Activated naive CD4-positive, alpha-beta T cell treated with anti-CD3 and anti-CD28 coated beads, Interleukin-2, amount 50 U/mL, for 16 hours (primary cell): ENCODE results near the gene USP38.
A peak's percentile ranks its signal among the peaks of the same experiment; 100 is the strongest.
"Not testable (repeated sequence)": the region's sequence is repeated elsewhere in the genome, so short reads cannot be mapped to it uniquely, and the experiment has no call there.

Experiments
- DNase-seq: peaks from one replicate; pipeline ENCODE4 v3.0.0-alpha.2; 2020

USP38 gene, protein sequence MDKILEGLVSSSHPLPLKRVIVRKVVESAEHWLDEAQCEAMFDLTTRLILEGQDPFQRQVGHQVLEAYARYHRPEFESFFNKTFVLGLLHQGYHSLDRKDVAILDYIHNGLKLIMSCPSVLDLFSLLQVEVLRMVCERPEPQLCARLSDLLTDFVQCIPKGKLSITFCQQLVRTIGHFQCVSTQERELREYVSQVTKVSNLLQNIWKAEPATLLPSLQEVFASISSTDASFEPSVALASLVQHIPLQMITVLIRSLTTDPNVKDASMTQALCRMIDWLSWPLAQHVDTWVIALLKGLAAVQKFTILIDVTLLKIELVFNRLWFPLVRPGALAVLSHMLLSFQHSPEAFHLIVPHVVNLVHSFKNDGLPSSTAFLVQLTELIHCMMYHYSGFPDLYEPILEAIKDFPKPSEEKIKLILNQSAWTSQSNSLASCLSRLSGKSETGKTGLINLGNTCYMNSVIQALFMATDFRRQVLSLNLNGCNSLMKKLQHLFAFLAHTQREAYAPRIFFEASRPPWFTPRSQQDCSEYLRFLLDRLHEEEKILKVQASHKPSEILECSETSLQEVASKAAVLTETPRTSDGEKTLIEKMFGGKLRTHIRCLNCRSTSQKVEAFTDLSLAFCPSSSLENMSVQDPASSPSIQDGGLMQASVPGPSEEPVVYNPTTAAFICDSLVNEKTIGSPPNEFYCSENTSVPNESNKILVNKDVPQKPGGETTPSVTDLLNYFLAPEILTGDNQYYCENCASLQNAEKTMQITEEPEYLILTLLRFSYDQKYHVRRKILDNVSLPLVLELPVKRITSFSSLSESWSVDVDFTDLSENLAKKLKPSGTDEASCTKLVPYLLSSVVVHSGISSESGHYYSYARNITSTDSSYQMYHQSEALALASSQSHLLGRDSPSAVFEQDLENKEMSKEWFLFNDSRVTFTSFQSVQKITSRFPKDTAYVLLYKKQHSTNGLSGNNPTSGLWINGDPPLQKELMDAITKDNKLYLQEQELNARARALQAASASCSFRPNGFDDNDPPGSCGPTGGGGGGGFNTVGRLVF

DNA sequence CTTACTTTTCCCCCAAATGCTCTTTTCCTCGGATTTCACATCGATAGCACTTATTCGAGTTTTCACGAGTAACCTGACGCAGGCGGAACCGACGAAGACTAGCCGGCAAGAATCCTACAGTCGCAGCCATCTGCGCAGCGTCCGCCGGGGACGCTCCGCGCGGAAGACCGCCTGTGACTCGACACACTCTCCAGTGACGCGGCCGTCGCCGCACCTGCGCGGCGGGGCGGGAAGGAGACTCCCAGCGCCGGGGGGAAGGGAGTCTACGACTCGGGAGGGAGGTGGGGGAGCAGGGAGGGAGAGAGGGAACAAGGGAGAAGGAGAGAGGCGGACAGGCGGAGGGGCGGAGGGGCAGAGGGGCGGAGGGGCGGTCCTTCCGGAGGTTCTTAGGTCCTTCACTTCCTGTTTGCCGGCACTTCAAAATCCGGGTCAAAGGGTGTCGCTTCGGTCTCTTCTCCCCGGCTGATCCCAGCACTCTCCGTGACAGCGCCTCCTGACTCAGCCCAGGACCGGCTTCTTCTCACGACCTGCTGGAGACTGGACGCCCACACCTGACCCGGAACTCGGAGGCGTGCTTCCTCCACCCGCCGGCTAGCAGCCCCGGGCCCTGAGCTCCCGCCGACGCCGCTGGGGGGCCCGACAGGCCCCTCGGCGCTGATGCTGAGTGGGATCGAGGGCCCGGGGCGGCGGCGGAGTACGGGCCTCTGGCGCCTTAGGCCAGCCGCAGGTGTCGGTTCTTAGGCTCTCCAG, at the start of gene USP38:
TSS of gene USP38 (plus strand) at position 415 of the 750 bp plus-strand sequence. CDS start 534 bp downstream, outside the sequence.
- peak; percentile 91 for DNase-seq

DNA sequence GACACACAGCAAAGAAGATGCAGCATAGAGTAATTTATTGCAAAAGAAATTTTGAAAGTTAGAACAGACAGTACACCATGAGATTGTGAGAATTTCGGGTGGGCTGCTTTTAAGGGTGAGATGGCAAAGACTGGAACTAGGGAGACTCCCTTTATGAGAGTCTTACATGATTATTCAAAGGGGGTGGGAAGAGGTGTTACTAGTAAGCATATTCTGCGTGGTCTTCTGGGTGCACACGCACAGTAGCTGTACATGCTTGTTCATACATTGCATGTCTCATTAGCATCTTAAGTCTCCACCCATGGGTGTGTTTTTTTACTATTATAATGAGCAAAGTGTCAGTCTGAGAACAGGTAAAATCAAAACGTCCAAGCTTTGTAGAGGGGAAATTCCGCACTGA, 49.4 kb upstream of the USP38 start:
- DNase-seq, result no peak

DNA sequence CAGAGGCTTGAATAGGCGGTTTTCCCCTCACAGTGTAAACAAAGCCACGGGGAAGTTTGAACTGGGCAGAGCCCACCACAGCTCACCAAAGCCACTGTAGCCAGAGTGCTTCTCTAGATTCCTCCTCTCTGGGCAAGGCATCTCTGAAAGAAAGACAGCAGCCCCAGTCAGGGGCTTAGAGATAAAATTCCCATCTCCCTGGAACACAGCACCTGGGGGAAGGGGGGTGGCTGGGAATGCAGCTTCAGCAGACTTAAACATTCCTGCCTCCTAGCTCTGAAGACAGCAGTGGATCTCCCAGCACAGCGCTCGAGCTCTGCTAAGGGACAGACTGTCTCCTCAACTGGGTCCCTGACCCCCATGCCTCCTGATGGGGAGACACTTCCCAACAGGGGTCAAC, 44.0 kb upstream of the USP38 start:
- no peak for DNase-seq

DNA sequence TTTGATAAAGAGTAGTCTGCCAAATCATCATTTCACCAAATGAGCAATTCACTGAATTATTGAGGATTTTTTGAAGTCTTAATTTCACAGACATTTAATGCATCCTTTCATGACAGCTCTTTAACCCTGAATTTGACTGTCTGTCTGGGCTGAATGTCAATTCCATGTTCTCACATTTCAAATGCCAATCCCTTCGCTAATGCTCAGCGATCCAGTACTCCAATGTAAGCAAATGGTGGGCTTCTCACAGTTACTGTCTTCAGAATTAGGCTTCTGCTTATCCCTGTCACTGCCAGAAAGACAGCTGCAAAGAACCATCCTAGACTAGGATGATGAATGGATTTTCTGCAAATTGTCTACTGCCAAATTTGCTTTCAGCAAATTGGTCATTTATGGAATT, 36.2 kb upstream of the USP38 start:
- no peak for DNase-seq

DNA sequence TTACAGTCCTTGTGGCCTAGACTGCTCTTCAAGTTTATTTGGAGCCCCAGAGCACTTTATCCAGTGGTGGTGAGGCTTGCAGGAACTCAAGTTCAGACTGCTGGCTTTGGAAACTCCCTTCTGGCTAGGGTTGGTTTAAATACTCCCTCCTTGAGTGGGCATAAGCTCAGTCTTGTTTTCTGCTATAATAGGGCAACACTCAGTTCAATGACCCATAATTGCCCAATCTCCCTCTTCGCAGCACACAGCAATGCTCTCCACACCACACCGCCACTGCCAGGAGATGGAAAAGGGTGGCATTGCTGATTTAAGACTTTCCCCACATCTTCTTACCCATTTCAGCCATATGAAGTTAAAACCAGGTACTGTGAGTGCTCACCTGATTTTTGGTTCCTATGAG, 27.9 kb upstream of the USP38 start:
- no peak for DNase-seq

DNA sequence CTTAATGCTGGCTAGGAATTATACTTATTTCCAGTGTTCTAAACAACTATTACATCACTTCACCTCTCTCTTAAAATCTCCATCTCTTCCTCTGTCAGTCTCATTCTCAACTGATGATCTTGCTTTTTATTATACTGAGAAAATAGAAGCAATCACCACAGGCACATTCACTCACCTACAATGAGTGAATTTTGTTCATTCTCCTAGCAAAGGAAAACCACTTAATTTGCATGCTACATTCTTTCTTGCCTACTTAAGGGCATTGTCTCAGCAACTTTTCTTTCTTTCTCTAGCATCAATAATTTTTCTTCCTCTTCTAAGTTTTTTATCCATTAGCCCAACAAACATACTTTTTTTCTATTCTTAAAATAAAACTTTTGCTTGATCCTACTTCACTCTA, 21.1 kb upstream of the USP38 start:
- DNase-seq, result no peak

DNA sequence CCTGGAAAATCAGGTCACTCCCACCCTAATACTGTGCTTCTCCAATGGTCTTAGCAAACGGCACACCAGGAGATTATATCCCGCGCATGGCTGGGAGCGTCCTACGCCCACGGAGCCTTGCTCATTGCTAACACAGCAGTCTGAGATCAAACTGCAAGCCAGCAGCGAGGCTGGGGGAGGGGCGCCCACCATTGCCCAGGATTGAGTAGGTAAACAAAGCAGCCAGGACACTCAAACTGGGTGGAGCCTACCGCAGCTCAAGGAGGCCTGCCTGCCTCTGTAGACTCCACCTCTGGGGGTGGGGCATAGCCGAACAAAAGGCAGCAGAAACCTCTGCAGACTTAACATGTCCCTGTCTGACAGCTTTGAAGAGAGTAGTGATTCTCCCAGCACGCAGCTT, 18.0 kb upstream of the USP38 start:
- DNase-seq, result not testable (repeated sequence)

DNA sequence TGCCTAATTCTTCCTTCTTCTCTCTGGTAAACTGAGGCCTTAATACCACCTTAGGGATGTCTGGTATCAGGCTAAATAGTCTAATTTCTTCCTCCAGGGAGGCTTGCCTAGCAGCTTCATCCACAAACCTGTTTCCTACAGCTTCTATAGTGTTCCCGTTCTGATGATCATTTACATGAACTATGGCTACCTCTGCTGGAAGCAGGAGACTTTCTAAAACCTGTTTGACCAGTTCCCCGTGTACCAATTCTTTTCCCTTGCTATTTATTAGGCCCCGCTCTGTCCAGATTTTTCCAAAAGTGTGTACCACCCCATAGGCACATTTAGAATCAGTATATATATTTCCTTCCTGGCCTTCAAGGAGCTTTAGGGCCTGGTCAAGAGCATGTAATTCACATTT, 5.8 kb upstream of the USP38 start:
- no peak for DNase-seq

DNA sequence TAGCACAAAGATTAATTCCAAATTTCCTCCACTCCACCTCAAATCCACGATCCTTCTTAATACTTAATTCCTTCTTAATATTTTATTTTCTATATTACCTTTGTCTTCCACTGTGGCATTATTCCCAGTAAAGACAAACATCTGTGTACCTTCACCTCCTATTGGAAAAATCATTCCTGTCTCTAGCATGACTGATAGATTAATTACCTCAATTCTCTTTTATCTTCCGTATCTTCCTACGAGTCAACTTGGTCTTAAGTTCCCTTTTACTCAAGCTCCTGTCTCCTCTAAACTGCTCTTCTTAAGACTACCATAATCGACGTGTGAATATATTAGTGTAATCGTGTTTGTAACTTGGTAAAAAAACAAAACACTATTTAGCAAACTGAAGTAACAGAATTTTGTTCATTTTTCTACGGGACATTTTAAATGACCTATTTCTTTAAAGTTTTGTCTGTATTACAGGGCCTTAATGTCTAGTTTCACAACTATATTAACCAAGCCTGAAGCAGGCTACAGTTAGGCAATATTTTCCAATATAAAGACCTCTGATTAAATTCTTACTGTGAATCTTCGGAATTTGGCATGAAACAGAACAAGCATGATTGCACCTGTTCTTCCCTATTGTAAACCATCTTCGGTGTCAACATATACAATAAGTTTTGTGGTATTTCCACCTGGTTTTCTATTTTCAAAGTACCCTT, 1.1 kb upstream of the USP38 start:
- DNase-seq, result no peak

DNA sequence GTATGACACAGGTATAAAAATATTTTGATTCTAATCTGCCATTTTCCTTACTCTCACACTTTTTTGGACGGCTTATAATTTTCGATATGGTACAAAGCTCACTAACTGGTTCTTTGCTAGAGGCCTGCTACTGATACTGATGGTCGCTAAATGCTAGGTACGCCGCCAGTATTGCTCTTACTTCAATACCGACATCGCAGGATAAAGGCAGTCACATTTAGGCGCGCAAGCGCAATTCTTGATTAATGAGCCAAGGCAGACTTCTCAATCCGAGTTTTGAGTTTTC, 557 bp upstream of the USP38 start:
- no peak for DNase-seq

DNA sequence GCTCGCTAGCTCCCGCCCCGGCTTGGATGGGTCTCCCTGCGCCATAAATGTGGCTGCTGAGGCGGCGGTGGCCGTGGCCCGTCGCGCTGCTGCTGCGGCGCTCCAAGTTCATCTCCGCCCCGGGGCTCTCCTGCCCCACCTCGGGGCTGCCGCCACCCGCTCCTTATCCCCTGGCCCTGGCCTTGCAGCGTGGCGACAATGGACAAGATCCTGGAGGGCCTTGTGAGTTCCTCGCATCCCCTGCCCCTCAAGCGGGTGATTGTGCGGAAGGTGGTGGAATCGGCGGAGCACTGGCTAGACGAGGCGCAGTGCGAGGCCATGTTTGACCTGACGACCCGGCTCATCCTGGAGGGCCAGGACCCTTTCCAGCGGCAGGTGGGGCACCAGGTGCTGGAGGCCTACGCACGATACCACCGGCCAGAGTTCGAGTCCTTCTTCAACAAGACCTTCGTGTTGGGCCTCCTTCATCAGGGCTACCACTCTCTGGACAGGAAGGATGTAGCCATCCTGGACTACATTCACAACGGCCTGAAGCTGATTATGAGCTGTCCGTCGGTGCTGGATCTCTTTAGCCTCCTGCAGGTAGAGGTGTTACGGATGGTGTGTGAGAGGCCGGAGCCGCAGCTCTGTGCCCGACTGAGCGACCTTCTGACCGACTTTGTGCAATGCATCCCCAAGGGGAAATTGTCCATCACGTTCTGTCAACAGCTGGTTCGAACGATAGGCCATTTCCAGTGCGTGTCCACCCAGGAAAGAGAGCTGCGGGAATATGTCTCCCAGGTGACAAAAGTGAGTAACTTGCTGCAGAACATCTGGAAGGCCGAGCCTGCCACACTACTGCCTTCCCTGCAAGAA, 763 bp downstream of the USP38 start:
- DNase-seq, result no peak

DNA sequence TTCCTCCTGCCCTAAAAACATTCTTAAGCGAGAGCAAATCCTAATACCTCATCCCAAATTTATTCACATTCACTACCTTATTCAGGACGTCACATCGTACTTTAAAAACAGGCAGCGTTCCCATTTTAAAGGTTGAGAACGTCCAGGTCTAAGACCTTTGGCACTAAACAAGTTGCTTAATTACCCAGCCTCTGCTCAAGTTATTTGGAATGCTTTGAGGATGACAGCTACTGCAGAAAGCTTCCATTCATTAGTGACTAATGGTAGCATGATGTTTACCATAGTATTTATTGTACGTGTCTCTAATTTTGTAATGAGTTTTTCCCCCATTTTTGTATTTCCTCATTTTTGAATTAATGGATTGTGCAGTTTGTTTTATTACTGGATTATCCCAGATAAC, 1.5 kb downstream of the USP38 start:
- DNase-seq, result no peak

DNA sequence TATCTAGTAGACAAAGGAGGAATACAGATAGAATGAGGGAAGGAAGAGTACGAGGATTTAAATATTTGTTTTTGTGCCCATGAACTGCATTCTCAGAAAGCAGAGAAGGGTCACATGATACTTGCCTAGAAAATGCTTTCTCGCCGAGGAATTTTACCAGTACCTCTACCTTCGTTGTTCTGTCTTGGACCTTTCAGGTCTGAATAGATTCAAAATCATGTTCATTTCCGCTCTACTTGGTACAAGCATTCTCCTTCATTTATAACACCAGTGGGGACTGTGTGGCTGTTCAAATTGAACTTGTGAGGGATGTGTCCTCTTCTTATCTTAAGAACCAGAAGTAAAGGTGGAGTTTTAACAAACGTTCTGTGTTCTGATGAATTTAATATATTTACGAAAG, 1.9 kb downstream of the USP38 start:
- DNase-seq, result no peak

DNA sequence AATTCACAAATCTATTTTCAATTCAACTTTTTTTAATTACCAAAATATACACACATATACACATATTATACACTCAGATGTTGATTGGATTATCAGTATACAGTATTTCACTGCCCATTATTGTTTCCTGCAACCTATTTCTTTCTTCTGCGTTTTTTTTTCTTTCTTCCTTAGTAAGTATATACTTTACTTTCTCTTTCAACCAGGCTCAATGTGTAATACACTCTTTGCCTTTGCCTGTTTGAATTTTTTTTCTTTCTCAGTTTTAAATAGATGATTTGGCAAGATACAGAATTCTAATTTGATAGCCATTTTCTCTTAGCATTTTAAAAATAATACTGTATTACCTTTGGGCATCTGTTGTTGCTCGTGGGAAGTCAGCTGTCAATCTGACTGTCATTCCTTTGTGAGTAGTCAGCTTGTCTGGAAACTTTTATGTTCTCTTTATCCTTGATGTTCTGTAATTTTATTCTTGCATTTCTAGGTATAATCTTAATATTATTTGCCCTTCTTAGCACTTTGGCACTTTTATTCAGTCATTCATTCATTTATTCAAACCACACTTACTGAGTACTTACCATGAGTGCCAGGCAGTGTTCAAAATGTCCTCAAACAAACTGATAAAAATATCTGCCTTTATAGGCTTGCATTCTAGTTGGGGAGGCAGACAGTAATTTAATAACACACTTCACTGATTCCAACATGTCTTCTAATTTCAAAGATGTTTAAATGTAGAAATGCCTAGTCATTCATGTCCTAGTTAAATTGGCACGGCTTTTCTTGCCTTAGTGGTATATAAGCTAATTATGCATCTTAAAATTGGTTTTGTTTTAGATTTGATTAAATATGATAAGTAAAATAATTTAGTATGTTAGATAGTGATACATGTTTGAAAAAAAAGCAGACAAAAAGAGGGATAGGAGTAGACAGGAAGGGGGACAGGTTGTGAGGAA, 3.7 kb downstream of the USP38 start:
- no peak for DNase-seq

DNA sequence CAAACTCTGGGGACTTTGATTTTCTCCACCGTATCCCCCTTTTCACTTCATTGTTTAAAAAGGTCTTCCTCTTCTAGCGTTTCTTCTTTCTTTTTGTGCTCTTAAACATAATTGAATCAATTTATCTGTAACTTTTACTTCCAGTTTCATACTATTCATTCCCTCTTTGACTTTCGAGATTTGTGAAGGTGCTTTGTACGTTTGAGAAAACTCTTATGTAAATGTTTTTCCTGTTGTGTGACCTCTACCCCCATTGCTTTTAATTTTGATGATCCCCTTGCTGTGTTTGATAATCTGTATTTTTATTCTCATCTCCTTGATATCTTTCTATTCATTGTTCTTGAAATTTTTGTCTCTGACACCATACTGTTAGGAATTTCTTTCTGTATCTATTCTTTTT, 4.8 kb downstream of the USP38 start:
- no peak for DNase-seq

DNA sequence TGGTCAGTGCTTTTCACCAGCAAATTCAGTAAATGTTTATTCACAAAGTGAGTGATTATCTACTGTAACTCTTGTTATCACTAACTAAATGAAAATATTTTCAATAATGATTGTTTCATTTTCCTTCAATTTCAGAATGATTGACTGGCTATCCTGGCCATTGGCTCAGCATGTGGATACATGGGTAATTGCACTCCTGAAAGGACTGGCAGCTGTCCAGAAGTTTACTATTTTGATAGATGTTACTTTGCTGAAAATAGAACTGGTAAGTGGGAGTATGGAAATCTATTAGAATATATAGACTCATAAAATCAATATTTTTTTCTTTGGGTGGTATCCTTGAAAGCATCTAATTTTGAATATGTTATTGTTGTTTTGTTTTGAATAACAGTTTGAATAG, 10.9 kb downstream of the USP38 start:
- no peak for DNase-seq

DNA sequence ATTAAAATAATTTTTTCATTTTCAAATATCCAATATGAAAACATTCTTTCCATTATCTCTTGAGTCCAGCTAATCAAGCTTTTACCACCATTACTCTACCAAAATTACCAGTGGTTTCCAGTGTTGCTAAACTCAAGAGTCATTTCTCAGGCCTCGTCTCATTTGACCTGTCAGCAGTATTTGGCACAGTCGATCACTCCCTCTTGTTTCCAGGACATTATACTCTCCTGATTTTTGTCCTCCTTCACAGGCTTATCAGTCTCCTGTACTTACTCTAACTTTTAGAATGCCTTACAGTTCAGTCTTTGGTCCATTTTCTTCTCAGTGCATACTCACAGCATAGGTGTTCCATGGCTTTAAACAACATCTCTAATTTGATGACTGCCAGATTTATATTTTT, 11.6 kb downstream of the USP38 start:
- DNase-seq, result no peak

DNA sequence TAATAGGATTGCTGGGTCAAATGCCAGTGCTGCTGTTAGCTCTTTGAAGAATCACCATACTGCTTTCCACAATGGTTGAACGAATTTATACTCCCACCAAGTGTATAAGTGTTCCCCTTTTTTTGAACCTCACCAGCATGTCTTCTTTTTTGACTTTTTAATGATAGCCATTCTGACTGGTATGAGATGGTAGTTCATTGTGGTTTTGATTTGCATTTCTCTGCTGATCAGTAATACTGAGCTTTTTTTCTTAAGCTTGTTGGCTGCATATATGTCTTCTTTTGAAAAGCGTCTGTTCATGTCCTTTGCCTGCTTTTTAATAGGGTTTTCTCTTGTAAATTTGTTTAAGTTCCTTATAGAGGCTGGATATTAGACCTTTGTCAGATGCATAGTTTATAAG, 14.8 kb downstream of the USP38 start:
- DNase-seq, result no peak

DNA sequence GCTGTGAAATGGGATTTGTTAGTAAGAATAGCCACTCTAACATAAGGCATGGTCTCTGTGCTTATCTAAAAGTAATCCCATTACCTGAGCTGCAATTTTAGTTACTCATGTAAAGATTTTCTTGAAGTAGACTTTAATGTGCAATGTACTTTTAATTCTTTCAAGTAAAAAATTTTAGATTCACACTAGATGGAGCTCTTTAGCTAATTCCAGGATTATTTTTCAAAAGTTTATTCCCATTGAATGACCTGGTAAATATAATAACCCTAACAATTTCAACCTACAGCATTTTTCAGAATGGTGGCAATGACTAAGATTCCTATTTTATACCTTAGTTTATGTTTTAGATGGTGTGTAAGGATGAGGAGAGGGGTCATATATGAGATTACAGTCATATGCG, 18.1 kb downstream of the USP38 start:
- no peak for DNase-seq

DNA sequence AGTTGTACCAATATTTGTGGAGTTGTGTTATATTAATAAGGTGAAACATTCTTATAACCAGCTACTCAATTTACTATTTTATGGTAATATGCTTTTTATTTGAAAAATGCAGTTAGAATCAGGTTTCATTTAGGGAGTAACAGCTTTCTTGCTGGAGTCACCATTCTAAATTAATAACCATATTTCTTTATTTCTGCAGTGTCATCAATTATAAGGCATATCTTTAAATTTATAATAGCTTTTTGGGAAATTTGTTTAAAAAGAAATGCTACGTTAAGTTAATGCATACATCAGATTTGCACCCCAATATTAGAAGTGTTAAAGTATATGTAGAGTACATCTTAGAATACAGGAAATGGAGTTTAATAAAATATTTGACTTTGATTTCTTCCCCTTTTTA, 18.9 kb downstream of the USP38 start:
- no peak for DNase-seq

DNA sequence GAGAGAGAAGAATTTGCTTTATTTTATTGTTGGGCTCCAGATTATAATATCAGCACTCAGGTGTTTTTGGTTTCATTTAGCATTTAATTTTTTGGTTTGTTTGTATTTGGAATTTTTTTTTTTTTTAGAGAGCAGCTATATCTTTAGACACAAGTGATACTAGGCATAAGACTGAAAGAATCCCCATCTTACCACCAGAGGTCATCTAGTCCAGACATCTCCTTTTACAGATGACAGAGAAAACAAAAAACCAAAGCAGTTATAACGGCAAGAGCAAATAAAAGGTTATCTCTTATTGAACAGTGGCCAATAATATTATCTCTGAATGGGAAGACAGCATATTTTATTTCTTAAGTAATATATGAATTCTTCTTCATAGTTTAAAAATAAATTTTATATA, 22.8 kb downstream of the USP38 start:
- DNase-seq, result no peak
